IMR-90 (cell line): ENCODE results near the gene CWC27. TPM values are rescaled to one million over a fixed set of nuclear protein-coding genes. Genes with fewer than 3 reads are reported as not detected.

ENCODE experiments used
- ATAC-seq: fragments of 200-7000 bp; cut with Tn5 transposase; 2 replicates; pipeline ENCODE4 v1.9.1; 2020; ENCODE audit warnings: low read depth, mild to moderate bottlenecking, moderate library complexity
- BruUV-seq: library from RNA; stranded (reverse); fragments of 400-500 nt; replicated peaks from 2 replicates; lab custom pipeline; 2021; lab: Mats Ljungman, UMichigan
- CTCF ChIA-PET: fragments of 300-600 bp; formaldehyde crosslinking; extraction: SDS; loops from one replicate; lab custom pipeline; 2021; ENCODE audit warnings: antibody characterized with exemption; lab: Yijun Ruan, JAX
- POLR2A ChIA-PET: fragments of 300-600 bp; sonication (Branson Sonifier 250); formaldehyde crosslinking; loops from one replicate; lab custom pipeline; 2022; ENCODE audit warnings: antibody characterized with exemption; ENCODE audit not compliant: unreplicated experiment; lab: Charles Lee
- DNase-seq: peaks from one replicate; pipeline ENCODE4 v3.0.0; 2013
- H2AFZ ChIP-seq: replicated peaks from 2 replicates; pipeline ENCODE3; 2013; ENCODE audit warnings: low read length, mild to moderate bottlenecking; ENCODE audit not compliant: poor library complexity
- H2AK5ac ChIP-seq: 2 replicates; pipeline ENCODE4 v1.6.1; 2013; ENCODE audit warnings: low read depth, low read length, inconsistent platforms
- H2AK9ac ChIP-seq: replicated peaks from 2 replicates; pipeline ENCODE3; 2013; ENCODE audit warnings: mild to moderate bottlenecking, low read depth, low read length, moderate library complexity; ENCODE audit not compliant: poor library complexity
- H2BK120ac ChIP-seq: 2 replicates; pipeline ENCODE4 v1.6.1; 2013; ENCODE audit warnings: low read depth, low read length, inconsistent platforms
- H2BK15ac ChIP-seq: 3 replicates; pipeline ENCODE4 v1.6.1; 2013; ENCODE audit warnings: low read depth, low read length, inconsistent platforms
- H2BK20ac ChIP-seq: 2 replicates; pipeline ENCODE4 v1.6.1; 2013; ENCODE audit warnings: low read depth, mild to moderate bottlenecking, inconsistent platforms, low read length, moderate library complexity
- H2BK5ac ChIP-seq: 2 replicates; pipeline ENCODE4 v1.6.1; 2013; ENCODE audit warnings: mild to moderate bottlenecking, low read depth, low read length, inconsistent platforms; ENCODE audit not compliant: poor library complexity, severe bottlenecking
- H3K14ac ChIP-seq: replicated peaks from 2 replicates; pipeline ENCODE4 v1.6.1; 2013; ENCODE audit warnings: low read depth, low read length, inconsistent platforms
- H3K18ac ChIP-seq: 2 replicates; pipeline ENCODE4 v1.6.1; 2013; ENCODE audit warnings: low read depth, low read length, control low read depth
- H3K23ac ChIP-seq: 2 replicates; pipeline ENCODE4 v1.6.1; 2013; ENCODE audit warnings: low read depth, low read length, inconsistent platforms
- H3K27ac ChIP-seq: 2 replicates; pipeline ENCODE4 v1.5.1; 2013; ENCODE audit warnings: mild to moderate bottlenecking, control low read depth, low read length; ENCODE audit not compliant: insufficient read depth
- H3K27me3 ChIP-seq: 2 replicates; pipeline ENCODE4 v1.6.1; 2013; ENCODE audit warnings: low read length; ENCODE audit not compliant: control insufficient read depth, insufficient read depth
- H3K36me3 ChIP-seq: 2 replicates; pipeline ENCODE4 v1.6.1; 2013; ENCODE audit warnings: low read length, mixed read lengths; ENCODE audit not compliant: control insufficient read depth, insufficient read depth
- H3K4ac ChIP-seq: 2 replicates; pipeline ENCODE4 v1.6.1; 2013; ENCODE audit warnings: low read depth, low read length, inconsistent platforms
- H3K4me1 ChIP-seq: 2 replicates; pipeline ENCODE4 v1.6.1; 2013; ENCODE audit warnings: low read length, mixed read lengths; ENCODE audit not compliant: control insufficient read depth, insufficient read depth
- H3K4me2 ChIP-seq: 2 replicates; pipeline ENCODE4 v1.6.1; 2013; ENCODE audit warnings: low read depth, mild to moderate bottlenecking, control low read depth, low read length, moderate library complexity
- H3K4me3 ChIP-seq: 2 replicates; pipeline ENCODE4 v1.5.1; 2013; ENCODE audit warnings: low read depth, mild to moderate bottlenecking, control low read depth, low read length, moderate library complexity; ENCODE audit not compliant: insufficient read depth
- H3K56ac ChIP-seq: 2 replicates; pipeline ENCODE4 v1.6.1; 2013; ENCODE audit warnings: low read length, inconsistent platforms; ENCODE audit not compliant: insufficient read depth; ENCODE audit errors: extremely low read depth
- H3K79me1 ChIP-seq, 2 experiments: 2 replicates each; pipeline ENCODE4 v1.6.1; 2013; ENCODE audit warnings: low read length in 2 of 2, inconsistent platforms in 1 of 2, low read depth in 1 of 2
- H3K9ac ChIP-seq: 2 replicates; pipeline ENCODE4 v1.6.1; 2013; ENCODE audit warnings: low read depth, low read length, control low read depth
- H3K9me1 ChIP-seq: 2 replicates; pipeline ENCODE4 v1.6.1; 2013; ENCODE audit warnings: low read length, inconsistent platforms; ENCODE audit not compliant: insufficient read depth
- H3K9me3 ChIP-seq: 2 replicates; pipeline ENCODE4 v1.6.1; 2013; ENCODE audit warnings: low read length; ENCODE audit not compliant: control insufficient read depth, insufficient read depth
- H4K20me1 ChIP-seq: 2 replicates; pipeline ENCODE4 v1.6.1; 2013; ENCODE audit warnings: low read length, inconsistent platforms; ENCODE audit not compliant: insufficient read depth
- H4K5ac ChIP-seq: 2 replicates; pipeline ENCODE4 v1.6.1; 2013; ENCODE audit warnings: mild to moderate bottlenecking, low read depth, low read length, control low read depth
- H4K8ac ChIP-seq, 2 experiments: 2 replicates each; pipeline ENCODE4 v1.6.1; 2013; ENCODE audit warnings: low read depth in 2 of 2, low read length in 2 of 2, control low read depth in 1 of 2, inconsistent platforms in 1 of 2
- H4K91ac ChIP-seq: 2 replicates; pipeline ENCODE4 v1.6.1; 2013; ENCODE audit warnings: low read depth, low read length, inconsistent platforms; ENCODE audit not compliant: insufficient read depth
- BHLHE40 ChIP-seq: fragments of 150-350 bp; IDR thresholded peaks from 2 replicates; pipeline ENCODE4 v1.6.1; 2016; ENCODE audit warnings: mild to moderate bottlenecking, low read depth, low read length
- CTCF ChIP-seq: conservative IDR thresholded peaks from 2 replicates; pipeline ENCODE4 v1.5.1; 2012; ENCODE audit warnings: mild to moderate bottlenecking, low read depth, low read length, improper control_type of control experiment
- FOS ChIP-seq: fragments of 150-350 bp; IDR thresholded peaks from 2 replicates; pipeline ENCODE4 v1.6.1; 2016; ENCODE audit warnings: low read depth, low read length
- MAFK ChIP-seq: IDR thresholded peaks from 2 replicates; pipeline ENCODE4 v1.6.1; 2012; ENCODE audit warnings: low read depth, low read length, improper control_type of control experiment
- RAD21 ChIP-seq: IDR thresholded peaks from 2 replicates; pipeline ENCODE4 v1.6.1; 2012; ENCODE audit warnings: low read length, improper control_type of control experiment
- SMC3 ChIP-seq: fragments of 150-350 bp; IDR thresholded peaks from 2 replicates; pipeline ENCODE4 v1.6.1; 2016; ENCODE audit warnings: low read depth, mild to moderate bottlenecking, antibody characterized with exemption, low read length, moderate library complexity
- dilution Hi-C: fragments of 300-500 bp; cut with HindIII; formaldehyde crosslinking; loops from one replicate; pipeline ENCODE4 v1.14.3; 2018; ENCODE audit warnings: low sequenced_read_pairs; ENCODE audit not compliant: unreplicated experiment
- in situ Hi-C: fragments of 300-500 bp; cut with MboI; formaldehyde crosslinking; loops from 3 replicates; pipeline ENCODE4 v1.14.3; 2019; ENCODE audit warnings: low sequenced_read_pairs, inconsistent platforms, mixed read lengths
- intact Hi-C: fragments of 100-400 bp; cut with micrococcal nuclease; formaldehyde crosslinking; loops from 2 replicates; pipeline ENCODE4 v1.10.0; 2022
- polyA plus RNA-seq, 3 experiments: library from polyadenylated mRNA; depleted of rRNA; stranded (reverse); fragments of >200 nt; gene quantifications; 2 replicates each; pipeline ENCODE4 v1.2.3, GENCODE V29; 2012; ENCODE audit warnings: low replicate concordance in 1 of 3
- total RNA-seq: library from RNA; depleted of rRNA; stranded (reverse); fragments of >200 nt; gene quantifications from 2 replicates; pipeline ENCODE4 v1.2.3, GENCODE V29; 2012

CWC27 gene
- total and polyA plus RNA-seq, 2 of the 4 experiments (the other 2 are of a cell fraction), result 13.3 to 17.1 TPM

- no peak overlapping the region for H4K8ac ChIP-seq
- no peaks in the 10 kb centered on the region for H3K36me3 ChIP-seq
- H3K23ac ChIP-seq, result no peak overlapping the region
- no peak for TF ChIP-seq RAD21
- TF ChIP-seq MAFK, result no peak
- TF ChIP-seq FOS, result no peak
- TF ChIP-seq CTCF, result no peak
- TF ChIP-seq SMC3, result no peak
- TF ChIP-seq BHLHE40, result no peak
- H4K91ac ChIP-seq, result no peak overlapping the region
- DNase-seq, result no peak
- dilution Hi-C loops, result no loop called here
- H3K79me1 ChIP-seq, result no peaks in the 10 kb centered on the region
- H2AK9ac ChIP-seq, result no peak overlapping the region
- no peaks in the 10 kb centered on the region for H3K27me3 ChIP-seq
- no peaks in the 10 kb centered on the region for H3K9me1 ChIP-seq
- H3K18ac ChIP-seq, result no peak overlapping the region
- no TSS peak for BruUV-seq
- intact Hi-C loops, result no loop called here
- H3K14ac ChIP-seq, result no peak overlapping the region
- H3K4me3 ChIP-seq, result no peak overlapping the region
- no peak overlapping the region for H3K27ac ChIP-seq
- no peak overlapping the region for H3K4me2 ChIP-seq
- H3K4me1 ChIP-seq, result no peaks in the 10 kb centered on the region
- ChIA-PET CTCF (interaction anchor here (1.5 kb wide), 1 partner anchor 10 kb away, joined by 4 read pairs; no protein-coding TSS in a partner anchor), POLR2A (no interaction called here)
- H2AFZ ChIP-seq, result no peak overlapping the region
- H2AK5ac ChIP-seq, result no peak overlapping the region
- H4K20me1 ChIP-seq, result no peaks in the 10 kb centered on the region
- no peaks in the 10 kb centered on the region for H3K9me3 ChIP-seq
- no peak overlapping the region for H3K4ac ChIP-seq
- H3K56ac ChIP-seq, result no peak overlapping the region
- no peak overlapping the region for H2BK15ac ChIP-seq
- ATAC-seq, result no peak
- H2BK20ac ChIP-seq, result no peak overlapping the region
- no peak overlapping the region for H3K9ac ChIP-seq
- no peak overlapping the region for H4K5ac ChIP-seq
- in situ Hi-C loops, result no loop called here
- no peak overlapping the region for H2BK120ac ChIP-seq
- H2BK5ac ChIP-seq, result no peak overlapping the region
These were observed 179.1 kb downstream of the CWC27 start for GRCh38 chr5:64947801-64948200.
